ENCODE results near the gene AK5.

Gene AK5

GRCh38 chr1:77582905-77583304 lies 301.1 kb downstream of the AK5 start:
- DNase-seq (ENCODE audit: low read depth in 2 of 2, low spot score in 1 of 2): no peak

- DNase-seq (ENCODE audit: low read depth in 2 of 2, low spot score in 1 of 2): no peak
These were observed 301.7 kb downstream of the AK5 start for GRCh38 chr1:77583483-77583882.

- no peak for DNase-seq (ENCODE audit: low read depth in 2 of 2, low spot score in 1 of 2)
These were observed 303.1 kb downstream of the AK5 start for GRCh38 chr1:77584884-77585283.

GRCh38 chr1:77585610-77586314 lies 303.9 kb downstream of the AK5 start:
- DNase-seq (ENCODE audit: low read depth in 2 of 2, low spot score in 1 of 2): no peak

- DNase-seq (ENCODE audit: low read depth in 2 of 2, low spot score in 1 of 2): no peak
These were observed 307.4 kb downstream of the AK5 start for GRCh38 chr1:77589231-77589630.

GRCh38 chr1:77590651-77591050 lies 308.8 kb downstream of the AK5 start:
- DNase-seq (ENCODE audit: low read depth in 2 of 2, low spot score in 1 of 2): no peak

GRCh38 chr1:77592906-77593305 lies 311.1 kb downstream of the AK5 start:
- DNase-seq (ENCODE audit: low read depth in 2 of 2, low spot score in 1 of 2): no peak

GRCh38 chr1:77594366-77595112 lies 312.7 kb downstream of the AK5 start:
- DNase-seq (ENCODE audit: low read depth in 2 of 2, low spot score in 1 of 2): no peak

- no peak for DNase-seq (ENCODE audit: low read depth in 2 of 2, low spot score in 1 of 2)
These were observed 315.5 kb downstream of the AK5 start for GRCh38 chr1:77597310-77597709.

GRCh38 chr1:77605246-77606026 lies 323.6 kb downstream of the AK5 start:
- DNase-seq (ENCODE audit: low read depth in 2 of 2, low spot score in 1 of 2): no peak

- DNase-seq (ENCODE audit: low read depth in 2 of 2, low spot score in 1 of 2): no peak
These were observed 327.1 kb downstream of the AK5 start for GRCh38 chr1:77608893-77609292.
